NCI-H510A treated with DMSO at 0.1 percent for 48 hours (cell line): ENCODE data around the gene WFIKKN2.
"Not testable (repeated sequence)": the region's sequence is repeated elsewhere in the genome, so short reads cannot be mapped to it uniquely, and the experiment has no call there.

Source experiments
- DNase-seq: peaks from one replicate; lab custom pipeline; 2025; lab: John Stamatoyannopoulos, UW

Gene WFIKKN2

DNA sequence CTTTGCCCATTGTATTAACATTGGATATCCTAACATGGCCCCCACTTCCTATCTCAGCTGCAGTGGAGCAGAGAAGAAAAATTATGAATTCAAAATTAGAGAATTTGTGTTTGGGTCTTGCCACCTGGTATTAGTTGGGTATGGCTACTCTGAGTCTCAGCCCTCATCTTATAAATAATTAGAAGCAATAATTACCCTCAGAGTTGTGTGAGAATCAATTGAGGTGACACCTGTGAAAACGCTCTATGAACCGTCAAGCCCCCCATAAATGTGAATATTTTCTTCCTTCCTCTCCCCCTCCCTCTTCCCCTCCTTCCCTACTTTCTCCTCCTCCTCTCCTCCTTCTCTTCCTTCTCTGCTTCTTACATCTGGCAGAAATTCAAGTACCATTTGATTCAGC lies 39.7 kb downstream of the WFIKKN2 start:
- DNase-seq, result no peak

DNA sequence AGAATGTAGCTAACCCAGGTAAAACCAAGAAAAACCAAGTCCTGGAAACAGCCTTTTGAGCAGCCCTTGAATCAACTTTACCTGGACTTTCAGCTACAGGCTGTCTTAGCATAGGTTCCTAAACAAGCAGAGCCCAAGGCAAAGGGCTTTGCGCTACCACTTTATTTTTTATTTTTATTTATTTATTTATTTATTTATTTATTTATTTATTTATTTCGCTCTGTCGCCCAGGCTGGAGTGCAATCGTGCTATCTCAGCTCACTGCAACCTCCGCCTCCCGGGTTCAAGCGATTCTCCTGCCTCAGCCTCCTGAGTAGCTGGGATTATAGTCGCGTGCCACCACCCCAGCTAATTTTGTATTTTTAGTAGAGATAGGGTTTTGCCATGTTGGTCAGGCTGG lies 41.7 kb downstream of the WFIKKN2 start:
- DNase-seq, result not testable (repeated sequence)

DNA sequence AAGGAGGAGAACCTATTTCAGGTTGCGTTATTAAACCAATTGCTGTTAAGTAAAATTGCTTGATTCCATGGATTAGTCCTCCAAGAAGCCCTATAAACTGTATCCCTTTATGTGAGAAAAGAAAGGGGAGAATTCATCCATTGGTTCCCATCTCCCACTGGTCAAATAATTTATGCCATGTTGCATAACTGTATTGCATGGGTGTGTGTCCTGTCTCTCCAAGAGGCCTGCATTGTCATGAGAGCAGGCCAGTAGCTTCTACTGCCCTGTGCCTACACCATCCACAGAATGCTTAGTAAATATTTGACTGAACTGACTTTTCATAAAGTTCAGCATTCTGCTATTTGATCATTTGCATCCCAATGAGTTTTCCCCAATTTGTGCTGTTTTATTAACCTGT lies 42.5 kb downstream of the WFIKKN2 start:
- no peak for DNase-seq

DNA sequence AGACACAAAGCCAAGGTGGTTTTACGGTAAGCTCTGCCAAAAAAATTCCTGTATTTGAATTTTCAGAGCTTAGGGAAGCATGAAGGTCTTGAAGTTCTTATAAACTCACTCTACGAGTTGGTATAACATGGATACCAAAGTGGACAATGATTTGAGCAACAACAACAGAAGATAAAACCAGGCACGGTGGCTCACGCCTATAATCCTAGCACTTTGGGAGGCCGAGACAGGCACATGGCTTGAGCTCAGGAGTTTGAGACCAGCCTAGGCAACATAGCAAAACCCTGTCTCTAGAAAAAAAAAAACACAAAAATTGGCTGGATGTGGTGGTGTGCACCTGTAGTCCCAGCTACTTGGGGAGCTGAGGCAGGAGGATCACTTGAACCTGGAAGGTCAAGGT lies 43.7 kb downstream of the WFIKKN2 start:
- no peak for DNase-seq

DNA sequence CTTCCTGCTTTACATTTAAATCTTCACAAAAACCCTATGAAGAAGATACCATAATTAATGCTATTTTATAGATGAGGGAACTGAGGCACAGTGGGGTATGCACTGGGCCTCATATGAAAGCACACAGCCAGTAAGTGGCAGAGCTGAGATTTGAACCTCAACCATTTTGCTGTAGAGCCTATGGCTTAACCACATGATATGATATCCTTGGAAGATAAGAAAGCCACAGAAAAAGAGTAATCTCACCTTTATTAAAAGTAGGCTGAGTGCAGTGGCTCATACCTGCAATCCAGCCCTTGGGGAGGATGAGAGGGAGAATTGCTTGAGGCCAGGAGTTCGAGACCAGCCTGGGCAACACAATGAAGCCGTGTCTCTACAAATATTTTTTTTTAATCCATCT lies 45.8 kb downstream of the WFIKKN2 start:
- DNase-seq, result no peak

DNA sequence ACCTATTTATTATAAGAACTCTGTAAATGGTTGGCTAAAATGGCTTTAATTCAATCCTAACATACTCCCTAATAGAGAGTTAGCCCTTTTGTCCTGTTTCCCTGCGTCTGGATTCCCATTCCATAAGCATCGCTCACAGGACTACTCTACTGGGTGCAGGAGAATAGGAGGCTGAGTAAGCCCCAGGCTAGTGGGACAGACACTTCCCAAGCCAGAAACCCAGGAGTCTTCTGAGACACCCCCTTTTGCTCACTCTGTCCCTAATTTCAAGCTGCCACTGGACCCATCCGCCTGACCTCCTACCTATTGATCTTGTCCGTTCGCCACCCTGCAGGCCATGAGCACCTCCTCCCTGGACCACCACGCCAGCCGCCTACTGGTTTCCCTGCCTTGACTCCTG lies 47.5 kb downstream of the WFIKKN2 start:
- DNase-seq, result no peak

DNA sequence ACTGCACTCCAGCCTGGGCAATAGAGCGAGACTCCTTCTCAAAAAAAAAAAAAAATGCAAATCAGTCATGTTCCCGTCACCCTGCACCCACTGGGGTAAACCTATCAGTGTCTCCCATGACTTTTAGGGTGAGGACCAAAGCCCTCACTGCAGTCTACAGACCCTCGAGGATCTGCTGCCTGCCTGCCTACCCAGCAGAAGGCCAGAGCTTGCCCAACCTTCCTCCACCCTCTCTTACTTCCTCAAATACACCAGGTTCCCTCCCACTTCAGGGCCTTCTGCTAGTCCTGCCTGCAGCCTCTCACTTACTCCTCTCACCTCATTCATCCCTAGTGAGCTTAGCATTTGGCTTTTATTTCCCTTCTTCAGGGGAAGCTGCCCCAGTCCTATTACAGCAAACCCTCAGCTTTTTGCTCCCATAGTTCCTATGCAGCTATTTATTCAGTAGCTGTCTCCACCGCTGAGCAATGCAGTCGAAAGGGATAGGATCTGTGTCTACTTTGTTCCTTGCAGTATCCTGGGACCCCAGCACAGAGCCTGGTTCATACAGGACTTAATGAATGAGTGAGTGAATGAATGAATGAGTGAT lies 48.6 kb downstream of the WFIKKN2 start:
- DNase-seq, result no peak

DNA sequence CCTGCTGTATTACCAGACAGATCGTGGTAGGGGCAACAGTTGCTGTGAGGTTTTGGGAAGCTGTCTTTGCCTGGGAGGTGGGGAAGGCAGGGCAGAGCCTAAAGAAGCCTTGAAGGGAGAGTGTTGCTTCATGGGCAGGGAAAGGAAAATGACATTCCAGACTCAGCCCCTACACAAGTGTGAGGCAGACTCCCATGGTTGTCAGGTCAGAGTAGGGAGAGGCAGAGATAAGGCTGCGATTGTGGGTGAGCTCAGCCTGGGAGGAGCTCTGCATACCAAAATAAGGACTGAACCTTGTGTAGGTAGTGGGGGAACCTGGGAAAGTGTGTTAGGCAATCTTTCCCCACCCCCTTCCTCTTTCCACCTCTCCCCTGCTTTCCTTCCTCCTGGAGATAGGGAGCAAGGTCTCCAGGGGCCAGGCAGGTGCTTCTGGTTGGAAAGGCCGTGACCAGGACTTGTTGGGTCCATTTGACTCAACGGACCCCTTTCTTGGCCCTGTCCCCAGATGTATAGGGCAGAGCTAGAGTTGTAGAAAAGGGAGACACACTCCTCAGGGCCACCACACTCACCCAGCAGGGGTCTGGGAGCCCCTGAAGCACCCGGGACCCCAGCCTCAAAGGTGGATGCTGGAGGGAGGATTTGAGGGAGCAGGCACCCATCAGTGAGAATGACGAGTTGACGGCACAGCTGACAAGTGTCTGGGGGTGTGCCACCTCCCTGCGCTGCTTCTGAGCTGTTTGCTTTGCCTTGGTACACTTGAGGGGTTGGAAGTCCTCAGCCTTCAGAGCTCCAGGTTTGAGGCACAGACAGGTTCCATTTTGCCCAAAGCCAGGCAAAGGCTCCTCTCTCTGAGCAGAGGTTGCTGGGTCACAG lies 49.3 kb downstream of the WFIKKN2 start:
- DNase-seq, result no peak

DNA sequence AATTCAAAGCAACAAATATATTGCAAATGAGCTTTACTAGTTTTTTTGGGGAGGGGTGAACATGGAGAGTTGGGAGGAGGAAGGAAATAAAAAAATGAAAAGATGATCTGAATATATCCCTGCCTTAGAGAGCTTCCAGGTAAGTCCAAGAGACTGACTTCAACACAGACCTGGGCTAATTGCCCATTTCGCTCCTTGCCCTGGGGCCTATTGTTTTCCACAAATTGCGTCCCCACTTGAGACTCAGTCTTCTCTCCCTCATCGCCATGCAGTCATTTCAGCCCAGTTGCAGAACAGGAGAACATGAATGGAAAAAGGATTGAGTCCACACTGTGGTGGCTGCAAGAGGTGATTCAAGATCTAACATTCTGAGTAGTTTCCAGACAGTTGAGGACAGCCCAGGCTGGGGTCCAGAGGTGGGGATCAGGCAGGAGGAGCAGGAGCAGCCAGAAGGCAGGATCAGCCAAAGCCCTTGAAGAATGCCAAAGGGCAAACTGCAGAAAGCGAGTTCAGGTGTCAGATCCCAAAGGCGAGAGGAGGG lies 52.4 kb downstream of the WFIKKN2 start:
- DNase-seq, result no peak

DNA sequence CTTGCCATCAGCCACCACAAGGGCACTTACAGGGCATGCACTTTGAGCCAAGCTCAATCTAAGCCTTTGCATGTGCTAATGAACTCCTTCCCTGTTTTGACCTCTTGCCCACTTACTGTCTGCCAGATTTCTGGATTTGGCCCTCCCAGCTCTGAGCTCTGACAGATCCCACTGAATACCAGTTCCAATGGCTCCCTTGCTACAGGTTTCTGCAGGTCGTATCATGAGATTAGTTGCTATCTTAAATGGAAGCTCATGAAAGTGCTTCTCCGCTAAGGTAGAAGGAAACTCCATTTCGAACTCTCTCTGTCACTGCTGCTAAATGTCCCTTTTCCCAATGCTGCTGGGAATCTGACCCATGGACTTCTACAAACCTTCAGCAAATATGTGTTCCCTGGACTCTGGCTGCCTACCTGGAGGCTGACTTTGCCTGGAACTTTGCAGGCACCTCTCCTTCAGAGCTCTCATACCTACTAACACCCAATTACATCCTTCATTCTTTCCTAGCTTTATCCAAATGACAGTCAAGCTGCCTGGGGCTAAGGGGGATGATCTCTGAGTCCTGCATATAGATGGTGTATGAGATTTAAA lies 54.2 kb downstream of the WFIKKN2 start:
- DNase-seq, result no peak

DNA sequence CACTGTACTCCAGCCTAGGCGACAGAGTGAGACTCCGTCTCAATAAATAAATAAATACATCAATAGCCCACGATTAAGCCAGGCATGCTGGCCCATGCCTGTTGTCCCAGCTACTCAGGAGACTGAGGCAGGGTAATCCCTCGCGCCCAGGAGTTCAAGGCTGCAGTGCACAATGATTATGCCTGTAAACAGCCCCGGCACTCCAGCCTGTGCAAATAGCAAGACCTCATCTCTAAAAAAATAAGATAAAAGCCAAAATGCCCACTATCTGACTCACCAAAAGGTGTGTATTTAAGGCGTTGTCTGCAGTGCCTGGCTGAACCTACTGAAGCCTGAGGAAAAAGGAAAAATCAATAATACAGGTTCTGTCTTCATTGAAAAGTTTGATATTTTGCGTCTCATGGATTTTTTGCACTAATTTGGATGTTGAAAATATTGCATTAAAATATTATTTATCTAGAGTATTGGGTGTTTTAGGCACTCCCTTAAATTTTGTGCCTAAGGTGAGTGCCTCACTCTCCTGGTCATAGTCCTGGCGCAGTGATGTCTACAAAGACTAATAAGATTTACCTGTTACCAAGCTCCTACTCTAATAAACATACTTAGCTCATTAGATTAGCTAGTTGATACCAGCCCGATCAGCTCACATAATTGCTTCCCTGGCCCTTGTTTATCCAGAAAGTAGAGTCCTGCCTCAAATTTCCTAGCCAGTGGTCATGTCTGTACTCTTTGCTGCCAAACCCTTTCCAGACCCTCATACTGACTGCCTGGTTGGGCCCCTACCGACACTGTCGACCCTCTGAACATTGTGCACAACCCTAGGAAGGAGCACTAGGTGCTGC lies 55.5 kb downstream of the WFIKKN2 start:
- no peak for DNase-seq

DNA sequence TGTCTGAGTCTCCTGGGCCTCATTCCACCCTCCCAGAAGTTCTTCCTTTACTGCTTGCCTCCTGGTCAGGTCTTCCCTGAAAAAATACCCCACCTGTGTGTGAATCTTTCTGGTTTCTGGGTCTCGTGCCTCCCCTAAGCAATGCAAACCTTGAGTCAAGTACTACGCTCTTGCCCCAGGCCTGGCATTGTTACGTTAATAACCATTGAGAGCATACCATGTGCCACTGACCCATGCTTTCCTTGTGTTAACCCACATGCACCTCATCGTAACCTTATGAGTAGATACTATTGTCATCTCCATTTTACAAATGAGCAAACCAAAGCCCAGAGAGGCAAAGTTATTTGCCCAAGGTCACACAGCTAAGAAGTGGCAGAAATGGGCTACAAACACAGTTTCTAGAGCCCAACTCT lies 56.2 kb downstream of the WFIKKN2 start:
- no peak for DNase-seq
